Measurements from ENCODE around the gene TMED6. TPM values are rescaled to one million over a fixed set of nuclear protein-coding genes. Genes with fewer than 3 reads are reported as not detected.

Gene TMED6
- total RNA-seq, 2 donors from 2014 or later: 0.53 to 0.66 TPM

GRCh38 chr16:69350536-69351133 lies 951 bp downstream of the TMED6 start:
- Mint-ChIP-seq H3K9me3 (no peaks in the 10 kb centered on the region), H3K27me3 (ENCODE audit: insufficient read depth) (no peaks in the 10 kb centered on the region), H3K4me3 (no peak overlapping the region), H3K27ac (no peak overlapping the region), H3K36me3 (ENCODE audit: low read depth) (peaks cover 24% of the 10 kb centered on the region), H3K4me1 (peaks cover 14% of the 10 kb centered on the region)
- DNase-seq: no peak
- H3K27ac ChIP-seq (ENCODE audit: low read depth, low read length): no peak overlapping the region
- no peaks in the 10 kb centered on the region for H3K9me3 ChIP-seq (ENCODE audit: control insufficient read depth, low read length)
- H3K9ac ChIP-seq (ENCODE audit: extremely low read depth, low read length, poor library complexity, severe bottlenecking): no peak overlapping the region
- no peak for TF ChIP-seq CTCF (conservative IDR thresholded peaks at IDR 0.05)
- H3K4me1 ChIP-seq (ENCODE audit: control insufficient read depth, insufficient read depth, low read length): no peaks in the 10 kb centered on the region
- H3K4me3 ChIP-seq (ENCODE audit: low read length): no peak overlapping the region
- H3K36me3 ChIP-seq (ENCODE audit: control insufficient read depth, insufficient read depth, low read length): peaks cover 17% of the 10 kb centered on the region
- WGBS, 2 experiments (ENCODE audit: insufficient coverage in 1 of 2, insufficient read length in 1 of 2): 97 to 100% methylated on average over 4 to 5 of the region's 6 CpGs
- H3K27me3 ChIP-seq (ENCODE audit: control insufficient read depth, insufficient read depth, low read length, poor library complexity, severe bottlenecking): no peaks in the 10 kb centered on the region

- H3K4me3 Mint-ChIP-seq: no peak overlapping the region
- WGBS, 2 experiments (ENCODE audit: insufficient coverage in 1 of 2, insufficient read length in 1 of 2): 88 to 93% methylated on average over 8 to 10 of the region's 10 CpGs
- Histone ChIP-seq H3K36me3 (ENCODE audit: control insufficient read depth, insufficient read depth, low read length) (peaks cover 11% of the 10 kb centered on the region), H3K4me1 (ENCODE audit: control insufficient read depth, insufficient read depth, low read length) (no peaks in the 10 kb centered on the region), H3K27ac (ENCODE audit: low read depth, low read length) (no peak overlapping the region), H3K27me3 (ENCODE audit: control insufficient read depth, insufficient read depth, low read length, poor library complexity, severe bottlenecking) (no peaks in the 10 kb centered on the region), H3K9me3 (ENCODE audit: control insufficient read depth, low read length) (no peaks in the 10 kb centered on the region), H3K4me3 (ENCODE audit: low read length) (no peak overlapping the region), H3K9ac (ENCODE audit: extremely low read depth, low read length, poor library complexity, severe bottlenecking) (no peak overlapping the region)
- no peak for DNase-seq
- peaks cover 12% of the 10 kb centered on the region for H3K4me1 Mint-ChIP-seq
- H3K27me3 Mint-ChIP-seq (ENCODE audit: insufficient read depth): no peaks in the 10 kb centered on the region
- H3K9me3 Mint-ChIP-seq: no peaks in the 10 kb centered on the region
- no peak for TF ChIP-seq CTCF (conservative IDR thresholded peaks at IDR 0.05)
- H3K27ac Mint-ChIP-seq: no peak overlapping the region
- H3K36me3 Mint-ChIP-seq (ENCODE audit: low read depth): peaks cover 21% of the 10 kb centered on the region
These were observed 2.0 kb downstream of the TMED6 start for GRCh38 chr16:69349536-69349935.

GRCh38 chr16:69348222-69348621 lies 3.4 kb downstream of the TMED6 start:
- H3K9ac ChIP-seq (ENCODE audit: extremely low read depth, low read length, poor library complexity, severe bottlenecking): no peak overlapping the region
- Mint-ChIP-seq H3K4me3 (no peak overlapping the region), H3K27ac (no peak overlapping the region), H3K27me3 (ENCODE audit: insufficient read depth) (no peaks in the 10 kb centered on the region), H3K36me3 (ENCODE audit: low read depth) (peaks cover 29% of the 10 kb centered on the region), H3K9me3 (no peaks in the 10 kb centered on the region), H3K4me1 (peaks cover 12% of the 10 kb centered on the region)
- H3K36me3 ChIP-seq (ENCODE audit: control insufficient read depth, insufficient read depth, low read length): peaks cover 21% of the 10 kb centered on the region
- H3K4me3 ChIP-seq (ENCODE audit: low read length): no peak overlapping the region
- no peaks in the 10 kb centered on the region for H3K4me1 ChIP-seq (ENCODE audit: control insufficient read depth, insufficient read depth, low read length)
- TF ChIP-seq CTCF (conservative IDR thresholded peaks at IDR 0.05): no peak
- DNase-seq: no peak
- WGBS, 2 experiments (ENCODE audit: insufficient coverage in 1 of 2, insufficient read length in 1 of 2): 98% methylated on average over 5 of the region's 6 CpGs; no CpG with 5 or more reads in 1 of the 2 experiments
- no peaks in the 10 kb centered on the region for H3K9me3 ChIP-seq (ENCODE audit: control insufficient read depth, low read length)
- H3K27me3 ChIP-seq (ENCODE audit: control insufficient read depth, insufficient read depth, low read length, poor library complexity, severe bottlenecking): no peaks in the 10 kb centered on the region
- no peak overlapping the region for H3K27ac ChIP-seq (ENCODE audit: low read depth, low read length)

Measured in endodermal cell (in vitro differentiated cells).